Panc1 (cell line): Measurements from ENCODE around the gene SEMA4F.

ENCODE experiments used
- POLR2AphosphoS5 ChIP-seq: IDR thresholded peaks from 2 replicates; pipeline ENCODE4 v1.6.1; 2012; ENCODE audit warnings: mild to moderate bottlenecking, low read depth, low read length, moderate library complexity
- SIN3A ChIP-seq: IDR thresholded peaks from 2 replicates; pipeline ENCODE4 v1.6.1; 2012; ENCODE audit warnings: low read depth, mild to moderate bottlenecking, low read length, moderate library complexity, borderline replicate concordance; ENCODE audit not compliant: insufficient read depth
- TCF7L2 ChIP-seq: IDR thresholded peaks from 2 replicates; pipeline ENCODE4 v1.6.1; 2011; ENCODE audit warnings: mild to moderate bottlenecking, low read depth, low read length, inconsistent platforms
- TF ChIP-seq, protein P1 (sequence below): fragments of 450-650 bp; IDR thresholded peaks from 2 replicates; pipeline ENCODE4 v1.5.1; 2017; ENCODE audit warnings: mild to moderate bottlenecking

DNA sequence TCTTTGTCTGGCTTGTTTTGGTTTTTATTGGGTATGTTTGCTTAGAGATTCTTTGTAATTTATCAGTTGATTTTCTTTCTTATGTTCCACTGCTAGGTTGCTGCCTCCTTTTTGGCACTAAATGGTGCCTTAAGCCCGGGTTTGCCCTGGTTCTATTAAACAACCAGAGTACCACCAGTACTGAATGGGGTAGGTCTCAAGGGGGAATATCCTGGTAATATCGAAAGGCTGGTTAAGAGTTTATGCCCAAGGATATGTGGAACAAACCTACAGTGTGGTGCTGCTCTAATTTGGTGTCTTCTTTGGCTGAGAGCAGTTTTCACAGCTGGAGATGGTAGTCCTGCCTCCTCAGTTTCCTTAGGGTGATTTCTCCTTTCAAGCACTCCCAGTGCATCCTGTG, 76.5 kb downstream of the SEMA4F start:
- TF ChIP-seq, protein P1, sequence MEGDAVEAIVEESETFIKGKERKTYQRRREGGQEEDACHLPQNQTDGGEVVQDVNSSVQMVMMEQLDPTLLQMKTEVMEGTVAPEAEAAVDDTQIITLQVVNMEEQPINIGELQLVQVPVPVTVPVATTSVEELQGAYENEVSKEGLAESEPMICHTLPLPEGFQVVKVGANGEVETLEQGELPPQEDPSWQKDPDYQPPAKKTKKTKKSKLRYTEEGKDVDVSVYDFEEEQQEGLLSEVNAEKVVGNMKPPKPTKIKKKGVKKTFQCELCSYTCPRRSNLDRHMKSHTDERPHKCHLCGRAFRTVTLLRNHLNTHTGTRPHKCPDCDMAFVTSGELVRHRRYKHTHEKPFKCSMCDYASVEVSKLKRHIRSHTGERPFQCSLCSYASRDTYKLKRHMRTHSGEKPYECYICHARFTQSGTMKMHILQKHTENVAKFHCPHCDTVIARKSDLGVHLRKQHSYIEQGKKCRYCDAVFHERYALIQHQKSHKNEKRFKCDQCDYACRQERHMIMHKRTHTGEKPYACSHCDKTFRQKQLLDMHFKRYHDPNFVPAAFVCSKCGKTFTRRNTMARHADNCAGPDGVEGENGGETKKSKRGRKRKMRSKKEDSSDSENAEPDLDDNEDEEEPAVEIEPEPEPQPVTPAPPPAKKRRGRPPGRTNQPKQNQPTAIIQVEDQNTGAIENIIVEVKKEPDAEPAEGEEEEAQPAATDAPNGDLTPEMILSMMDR, result no peak
- TF ChIP-seq POLR2AphosphoS5 (no peak), SIN3A (no peak), TCF7L2 (no peak)
